Activated T-helper 1 cell treated with anti-CD3 and anti-CD28 coated beads, Interleukin-2, amount 50 U/mL, for 16 hours (primary cell): ENCODE data around the gene RBM38.

Experiments
- DNase-seq, 2 donors: peaks; one replicate each; pipeline ENCODE4 v3.0.0-alpha.2; 2020; ENCODE audit warnings: low read depth in 1 of 2, low spot score in 1 of 2

The RBM38 gene

GRCh38 chr20:57450931-57451330, 59.7 kb downstream of the RBM38 start:
- DNase-seq: no peak

DNA sequence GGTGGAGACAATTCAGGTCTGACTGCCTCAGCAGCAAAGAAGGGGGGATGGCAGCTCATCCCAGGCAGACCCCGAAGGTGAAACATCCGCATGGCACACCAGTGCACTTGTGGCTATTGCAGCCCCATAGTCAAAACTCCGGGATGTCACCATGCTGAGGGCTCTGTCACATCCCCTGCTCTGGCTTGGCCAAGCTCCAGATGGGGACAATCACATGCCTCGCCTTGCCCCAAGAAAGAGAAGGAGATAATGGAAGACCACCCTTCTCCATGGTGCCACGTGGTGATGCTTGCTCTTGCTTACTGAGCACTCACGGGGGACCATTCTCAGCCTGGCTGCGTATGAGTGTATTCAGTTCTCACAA, 60.2 kb downstream of the RBM38 start:
- DNase-seq: no peak

- no peak for DNase-seq
These were observed 60.8 kb downstream of the RBM38 start for GRCh38 chr20:57451795-57452661.

DNA sequence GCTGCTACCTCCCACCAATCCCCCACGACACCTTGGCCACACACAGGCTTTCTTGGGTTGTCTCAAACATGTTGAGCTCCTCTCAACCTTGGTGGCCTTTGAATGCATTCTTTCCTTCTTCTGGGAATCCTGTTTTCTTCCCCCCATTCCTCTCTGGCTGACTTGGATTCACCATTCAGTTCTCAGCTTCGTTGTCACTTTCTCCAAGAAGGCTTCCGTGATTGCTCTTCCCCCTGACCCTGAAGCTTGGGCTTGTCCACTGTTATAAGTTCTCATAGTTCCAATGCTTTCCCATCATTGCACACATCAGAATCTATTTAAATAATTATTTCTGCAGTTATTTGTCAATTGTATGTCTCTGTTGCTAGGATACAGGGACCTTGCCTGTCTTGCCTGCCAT, 64.2 kb downstream of the RBM38 start:
- no peak for DNase-seq

DNA sequence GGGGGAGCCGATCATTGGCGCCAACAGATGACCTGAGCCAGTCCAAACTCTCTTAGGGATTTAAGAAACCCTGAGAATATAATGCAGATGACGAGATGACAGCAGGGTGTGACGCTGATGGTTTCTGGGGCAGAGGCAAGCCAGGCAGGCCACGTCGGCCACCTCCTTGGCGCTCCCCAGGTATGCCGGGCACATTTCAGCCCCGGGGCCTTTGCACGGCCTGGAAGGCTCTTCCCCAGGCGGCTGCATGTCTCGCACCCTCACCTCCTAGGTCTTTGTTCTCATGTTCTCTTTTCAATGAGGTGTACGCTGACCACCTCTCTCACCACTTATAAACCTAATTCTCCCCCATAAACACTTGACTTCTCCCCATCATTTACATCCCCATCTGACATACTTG, 64.9 kb downstream of the RBM38 start:
- DNase-seq: no peak

GRCh38 chr20:57457243-57458095, 66.3 kb downstream of the RBM38 start:
- DNase-seq: no peak

- no peak for DNase-seq
These were observed 67.4 kb downstream of the RBM38 start for GRCh38 chr20:57458400-57459160.
